ENCODE results near the gene SSNA1. TPM values are rescaled to one million over a fixed set of nuclear protein-coding genes. Genes with fewer than 3 reads are reported as not detected.

Gene SSNA1
- total and polyA plus RNA-seq, 9 of the 15 experiments (the other 6 are each of a cell fraction or from before 2014, with no cell fraction given), result 1.9 to 130 (median 57.1) TPM

DNA sequence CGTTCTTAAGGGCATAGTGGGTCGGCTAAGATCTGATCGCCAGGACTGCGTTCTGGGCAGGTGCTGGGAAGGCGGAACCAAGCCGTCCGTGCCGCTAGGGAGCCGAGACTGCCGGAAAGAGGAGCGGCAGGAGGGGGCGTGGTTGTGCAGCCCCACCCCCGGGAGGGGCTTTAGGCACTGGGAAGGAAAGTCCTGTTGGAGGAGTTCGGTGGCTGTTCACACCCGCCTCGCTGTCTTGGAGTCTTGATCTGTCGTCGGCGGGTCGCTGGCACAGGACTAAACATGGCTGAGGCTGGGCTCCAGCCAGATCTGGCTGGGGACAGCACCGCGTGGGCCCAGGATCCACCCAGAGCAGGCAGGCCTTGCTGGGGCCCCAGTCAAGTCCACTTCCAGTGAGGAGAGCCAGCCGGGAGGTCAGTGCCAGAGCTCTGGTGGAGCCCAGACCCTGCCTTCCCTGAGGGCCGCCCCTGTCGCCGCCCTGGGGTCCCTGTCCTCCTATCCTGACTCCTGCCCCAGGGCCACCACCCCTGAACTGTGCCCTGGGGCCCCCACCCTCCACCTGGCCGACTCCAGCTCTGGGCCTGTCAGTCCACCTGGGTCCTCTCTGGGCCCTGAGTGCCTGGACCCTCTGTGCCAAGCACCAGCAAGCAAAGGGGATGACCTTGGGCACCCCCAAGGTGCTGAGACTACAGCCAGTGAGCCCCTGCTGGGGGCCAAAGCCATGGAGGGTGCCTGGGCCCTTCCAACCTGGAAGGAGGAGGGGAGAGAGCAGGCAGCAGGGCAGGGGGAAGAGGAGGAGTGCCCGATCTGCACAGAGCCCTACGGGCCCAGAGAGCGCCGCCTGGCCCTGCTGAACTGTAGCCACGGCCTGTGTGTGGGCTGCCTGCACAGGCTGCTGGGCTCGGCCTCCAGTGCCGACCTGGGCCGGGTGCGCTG, 29.1 kb downstream of the SSNA1 start (continued):
- TF ChIP-seq, protein P1, sequence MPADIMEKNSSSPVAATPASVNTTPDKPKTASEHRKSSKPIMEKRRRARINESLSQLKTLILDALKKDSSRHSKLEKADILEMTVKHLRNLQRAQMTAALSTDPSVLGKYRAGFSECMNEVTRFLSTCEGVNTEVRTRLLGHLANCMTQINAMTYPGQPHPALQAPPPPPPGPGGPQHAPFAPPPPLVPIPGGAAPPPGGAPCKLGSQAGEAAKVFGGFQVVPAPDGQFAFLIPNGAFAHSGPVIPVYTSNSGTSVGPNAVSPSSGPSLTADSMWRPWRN (IDR thresholded peaks at IDR 0.05; ENCODE audit: low read depth), result no peak
- no peak for TF ChIP-seq FOXP1 (CRISPR knock-in tag; IDR thresholded peaks at IDR 0.05)
- no peak for TF ChIP-seq FOXA1 (IDR thresholded peaks at IDR 0.05; ENCODE audit: borderline replicate concordance)
- TF ChIP-seq, protein P2, sequence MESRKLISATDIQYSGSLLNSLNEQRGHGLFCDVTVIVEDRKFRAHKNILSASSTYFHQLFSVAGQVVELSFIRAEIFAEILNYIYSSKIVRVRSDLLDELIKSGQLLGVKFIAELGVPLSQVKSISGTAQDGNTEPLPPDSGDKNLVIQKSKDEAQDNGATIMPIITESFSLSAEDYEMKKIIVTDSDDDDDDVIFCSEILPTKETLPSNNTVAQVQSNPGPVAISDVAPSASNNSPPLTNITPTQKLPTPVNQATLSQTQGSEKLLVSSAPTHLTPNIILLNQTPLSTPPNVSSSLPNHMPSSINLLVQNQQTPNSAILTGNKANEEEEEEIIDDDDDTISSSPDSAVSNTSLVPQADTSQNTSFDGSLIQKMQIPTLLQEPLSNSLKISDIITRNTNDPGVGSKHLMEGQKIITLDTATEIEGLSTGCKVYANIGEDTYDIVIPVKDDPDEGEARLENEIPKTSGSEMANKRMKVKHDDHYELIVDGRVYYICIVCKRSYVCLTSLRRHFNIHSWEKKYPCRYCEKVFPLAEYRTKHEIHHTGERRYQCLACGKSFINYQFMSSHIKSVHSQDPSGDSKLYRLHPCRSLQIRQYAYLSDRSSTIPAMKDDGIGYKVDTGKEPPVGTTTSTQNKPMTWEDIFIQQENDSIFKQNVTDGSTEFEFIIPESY (CRISPR knock-in tag; IDR thresholded peaks at IDR 0.05), result no peak; the same call in 1 of the 2 replicates
- TF ChIP-seq IRF2 (CRISPR knock-in tag; IDR thresholded peaks at IDR 0.05), result no peak
- TF ChIP-seq, protein P3, sequence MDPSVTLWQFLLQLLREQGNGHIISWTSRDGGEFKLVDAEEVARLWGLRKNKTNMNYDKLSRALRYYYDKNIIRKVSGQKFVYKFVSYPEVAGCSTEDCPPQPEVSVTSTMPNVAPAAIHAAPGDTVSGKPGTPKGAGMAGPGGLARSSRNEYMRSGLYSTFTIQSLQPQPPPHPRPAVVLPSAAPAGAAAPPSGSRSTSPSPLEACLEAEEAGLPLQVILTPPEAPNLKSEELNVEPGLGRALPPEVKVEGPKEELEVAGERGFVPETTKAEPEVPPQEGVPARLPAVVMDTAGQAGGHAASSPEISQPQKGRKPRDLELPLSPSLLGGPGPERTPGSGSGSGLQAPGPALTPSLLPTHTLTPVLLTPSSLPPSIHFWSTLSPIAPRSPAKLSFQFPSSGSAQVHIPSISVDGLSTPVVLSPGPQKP (CRISPR knock-in tag; IDR thresholded peaks at IDR 0.05), result no peak
- TF ChIP-seq GATAD2B (IDR thresholded peaks at IDR 0.05; ENCODE audit: borderline replicate concordance), result no peak
- peak; percentile 28 for TF ChIP-seq TAF1 (IDR thresholded peaks at IDR 0.05; ENCODE audit: control insufficient read depth, extremely low read depth, insufficient read depth, low read length, severe bottlenecking)
- no peak for TF ChIP-seq CEBPB (tag; IDR thresholded peaks at IDR 0.05)
- no peak for TF ChIP-seq MYNN (IDR thresholded peaks at IDR 0.05)
- no peak for TF ChIP-seq MYNN (CRISPR knock-in tag; IDR thresholded peaks at IDR 0.05)
- TF ChIP-seq ZC3H4 (CRISPR knock-in tag; IDR thresholded peaks at IDR 0.05; ENCODE audit: borderline replicate concordance), result no peak
- peak; percentile 21; the same call in 1 of the 2 replicates for TF ChIP-seq JUND (IDR thresholded peaks at IDR 0.05; ENCODE audit: borderline replicate concordance, low read depth, low read length)
- no peak for TF ChIP-seq JUND (tag; IDR thresholded peaks at IDR 0.05; ENCODE audit: borderline replicate concordance, low read depth, low read length)
- peak; percentile 60 for TF ChIP-seq TBP (optimal IDR thresholded peaks at IDR 0.05; ENCODE audit: low read depth, low read length)
- no peak for TF ChIP-seq HIVEP1 (CRISPR knock-in tag; IDR thresholded peaks at IDR 0.05)
- TF ChIP-seq, protein P4, sequence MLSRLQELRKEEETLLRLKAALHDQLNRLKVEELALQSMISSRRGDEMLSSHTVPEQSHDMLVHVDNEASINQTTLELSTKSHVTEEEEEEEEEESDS (CRISPR knock-in tag; IDR thresholded peaks at IDR 0.05), result no peak
- TF ChIP-seq FOXM1 (IDR thresholded peaks at IDR 0.05; ENCODE audit: low read depth), result no peak
- TF ChIP-seq FOXM1 (CRISPR knock-in tag; IDR thresholded peaks at IDR 0.05; ENCODE audit: low read depth), result 0 out of 2 replicates have a peak, but pooled peaks have one; percentile 66
- no peak for TF ChIP-seq ETV6 (IDR thresholded peaks at IDR 0.05; ENCODE audit: borderline replicate concordance in 1 of 2, low read depth in 2 of 2, low read length in 1 of 2)
- TF ChIP-seq ETV6 (CRISPR knock-in tag; IDR thresholded peaks at IDR 0.05; ENCODE audit: borderline replicate concordance), result no peak
- TF ChIP-seq RBFOX2 (IDR thresholded peaks at IDR 0.05; ENCODE audit: low read depth, low read length), result peak; percentile 74
- no peak for TF ChIP-seq ZSCAN32 (CRISPR knock-in tag; IDR thresholded peaks at IDR 0.05)
- TF ChIP-seq NR2C2 (CRISPR knock-in tag; IDR thresholded peaks at IDR 0.05), result no peak
- TF ChIP-seq NR2C2 (tag; IDR thresholded peaks at IDR 0.05), result no peak
- no peak for TF ChIP-seq MAFK (IDR thresholded peaks at IDR 0.05; ENCODE audit: low read length)
